ENCODE data around the gene LUM.

Gene LUM

GRCh38 chr12:91111366-91112325, at the start of gene LUM:
LUM (minus strand) TSS chr12:91111494; CDS start chr12:91108979, 2,515 bp downstream.
- no peak for DNase-seq

- no peak for DNase-seq
These were observed 49.7 kb upstream of the LUM start for GRCh38 chr12:91161009-91161408.

- no peak for DNase-seq
These were observed 44.7 kb upstream of the LUM start for GRCh38 chr12:91155990-91156389.

- no peak for DNase-seq
These were observed 42.8 kb upstream of the LUM start for GRCh38 chr12:91154131-91154530.

GRCh38 chr12:91144053-91144452, 32.8 kb upstream of the LUM start:
- no peak for DNase-seq

- DNase-seq = no peak
These were observed 31.9 kb upstream of the LUM start for GRCh38 chr12:91143206-91143605.

GRCh38 chr12:91142221-91142631, 30.9 kb upstream of the LUM start:
- peak; percentile 75 for DNase-seq

- peak; percentile 76 for DNase-seq
These were observed 29.0 kb upstream of the LUM start for GRCh38 chr12:91140026-91140931.

GRCh38 chr12:91139286-91139685, 28.0 kb upstream of the LUM start:
- DNase-seq = no peak

GRCh38 chr12:91138337-91138920, 27.1 kb upstream of the LUM start:
- peak; percentile 19 for DNase-seq

- peak; percentile 87 for DNase-seq
These were observed 22.6 kb upstream of the LUM start for GRCh38 chr12:91133871-91134270.

GRCh38 chr12:91129662-91130362, 18.5 kb upstream of the LUM start:
- no peak for DNase-seq

GRCh38 chr12:91127751-91128150, 16.5 kb upstream of the LUM start:
- DNase-seq = peak; percentile 59

- no peak for DNase-seq
These were observed 16.0 kb upstream of the LUM start for GRCh38 chr12:91127306-91127705.

GRCh38 chr12:91126516-91126915, 15.2 kb upstream of the LUM start:
- DNase-seq = no peak

GRCh38 chr12:91123236-91123916, 12.1 kb upstream of the LUM start:
- DNase-seq = no peak

- peak; percentile 50 for DNase-seq
These were observed 9.5 kb upstream of the LUM start for GRCh38 chr12:91120781-91121180.

- DNase-seq = no peak
These were observed 7.8 kb upstream of the LUM start for GRCh38 chr12:91119089-91119488.

GRCh38 chr12:91113621-91114020, 2.3 kb upstream of the LUM start:
- DNase-seq = no peak

- DNase-seq = no peak
These were observed 876 bp downstream of the LUM start for GRCh38 chr12:91110311-91110924.

GRCh38 chr12:91109581-91110310, 1.5 kb downstream of the LUM start:
- no peak for DNase-seq
